Measurements from ENCODE around the gene CCDC88A.

DNA sequence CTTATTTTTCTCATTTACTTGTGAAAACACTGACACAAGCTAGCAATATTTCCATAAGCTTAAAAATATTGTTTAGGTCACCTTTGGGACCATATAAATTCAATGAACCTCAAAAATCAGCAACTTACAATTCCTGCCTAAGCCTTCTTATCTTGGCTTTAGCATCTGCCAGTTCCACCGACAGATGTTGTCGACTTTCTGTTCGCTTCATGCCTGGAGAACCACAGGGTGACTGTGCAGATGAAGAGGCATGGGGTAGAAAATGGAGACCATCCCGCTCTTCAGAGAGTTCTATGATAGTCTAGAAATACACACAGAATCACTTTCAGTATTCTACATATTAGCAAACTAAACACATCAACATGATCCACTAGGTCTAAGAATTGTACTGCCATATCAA lies 64.2 kb downstream of the CCDC88A start:
- TF ChIP-seq CTCF (IDR thresholded peaks at IDR 0.05 in 2 of 3, conservative IDR thresholded peaks at IDR 0.05 in 1 of 3; ENCODE audit: borderline replicate concordance in 1 of 3, insufficient read depth in 1 of 3, low read depth in 2 of 3, low read length in 2 of 3) (no peak), POLR2A (IDR thresholded peaks at IDR 0.05; ENCODE audit: borderline replicate concordance, extremely low read depth, insufficient read depth, insufficient read length) (no peak), TCF7L2 (IDR thresholded peaks at IDR 0.05; ENCODE audit: borderline replicate concordance, extremely low read depth, insufficient read depth, insufficient read length) (no peak)

All from HCT116 (cell line).